HEK293 (cell line): Measurements from ENCODE around the gene RAC2.
A peak's percentile ranks its signal among the peaks of the same experiment; 100 is the strongest.

Experiments used
- CTCF ChIA-PET: fragments of 350-600 bp; formaldehyde crosslinking; extraction: SDS; loops from one replicate; lab custom pipeline; 2021; ENCODE audit warnings: antibody characterized with exemption; lab: Yijun Ruan, JAX
- POLR2A ChIA-PET: fragments of 300-600 bp; formaldehyde crosslinking; extraction: SDS; loops from one replicate; lab custom pipeline; 2020; ENCODE audit warnings: antibody characterized with exemption, inconsistent platforms; lab: Yijun Ruan, JAX
- H3K27ac ChIP-seq: fragments of 200-500 bp; sonication (Bioruptor generic); 2 replicates; pipeline ENCODE4 v1.5.1; 2014; ENCODE audit warnings: low read depth, low read length, control low read depth, inconsistent platforms; ENCODE audit errors: extremely low read depth
- H3K36me3 ChIP-seq, 2 experiments: fragments of 200-500 bp in 1 of 2; sonication (Bioruptor generic) in 1 of 2; 1 replicate in 1 of 2; 2 replicates in 1 of 2; pipeline ENCODE4 v1.5.1; 2014 to 2017; ENCODE audit warnings: inconsistent platforms in 2 of 2, low read length in 2 of 2; ENCODE audit not compliant: control insufficient read depth in 2 of 2, insufficient read depth in 1 of 2
- H3K4me1 ChIP-seq: fragments of 200-500 bp; sonication (Bioruptor generic); 2 replicates; pipeline ENCODE4 v1.5.1; 2014; ENCODE audit warnings: mild to moderate bottlenecking, low read length, inconsistent platforms; ENCODE audit not compliant: control insufficient read depth, insufficient read depth
- H3K4me3 ChIP-seq: 2 replicates; pipeline ENCODE4 v1.5.1; 2011; ENCODE audit warnings: low read depth, mild to moderate bottlenecking, control low read depth, low read length, moderate library complexity
- H3K9me3 ChIP-seq: fragments of 200-500 bp; sonication (Bioruptor generic); 2 replicates; pipeline ENCODE4 v1.5.1; 2014; ENCODE audit warnings: low read depth, low read length, inconsistent platforms; ENCODE audit not compliant: control insufficient read depth, insufficient read depth
- EGR2 ChIP-seq: fragments of 450-650 bp; formaldehyde crosslinking; IDR thresholded peaks from 2 replicates; pipeline ENCODE4 v1.5.1; 2016; ENCODE audit warnings: low read depth, missing biosample characterization, missing genetic modification characterization
- GLI2 ChIP-seq: fragments of 450-650 bp; formaldehyde crosslinking; IDR thresholded peaks from 2 replicates; pipeline ENCODE4; 2017; ENCODE audit warnings: missing biosample characterization, missing genetic modification characterization, low read depth, borderline replicate concordance
- GLIS2 ChIP-seq: fragments of 450-650 bp; formaldehyde crosslinking; IDR thresholded peaks from 2 replicates; pipeline ENCODE4 v1.5.1; 2016; ENCODE audit warnings: missing biosample characterization, missing genetic modification characterization
- MYNN ChIP-seq: fragments of 450-650 bp; formaldehyde crosslinking; IDR thresholded peaks from 2 replicates; pipeline ENCODE4 v1.5.1; 2016; ENCODE audit warnings: missing biosample characterization, missing genetic modification characterization, borderline replicate concordance
- MZF1 ChIP-seq: fragments of 450-650 bp; formaldehyde crosslinking; IDR thresholded peaks from 2 replicates; pipeline ENCODE4 v1.5.1; 2017; ENCODE audit warnings: missing biosample characterization, missing genetic modification characterization, borderline replicate concordance
- SCRT2 ChIP-seq: fragments of 450-650 bp; formaldehyde crosslinking; IDR thresholded peaks from 2 replicates; pipeline ENCODE4 v1.5.1; 2016; ENCODE audit warnings: missing biosample characterization, missing genetic modification characterization
- ZBTB20 ChIP-seq: fragments of 450-650 bp; formaldehyde crosslinking; IDR thresholded peaks from 2 replicates; pipeline ENCODE4 v1.5.1; 2016; ENCODE audit warnings: missing biosample characterization, missing genetic modification characterization
- ZBTB7A ChIP-seq: fragments of 450-650 bp; formaldehyde crosslinking; IDR thresholded peaks from 2 replicates; pipeline ENCODE4 v1.5.1; 2016; ENCODE audit warnings: low read depth, missing biosample characterization, missing genetic modification characterization
- ZFHX2 ChIP-seq: fragments of 450-650 bp; formaldehyde crosslinking; conservative IDR thresholded peaks from 2 replicates; pipeline ENCODE4 v1.5.1; 2016; ENCODE audit warnings: missing biosample characterization, missing genetic modification characterization
- ZFP3 ChIP-seq: fragments of 450-650 bp; formaldehyde crosslinking; IDR thresholded peaks from 2 replicates; pipeline ENCODE4 v1.5.1; 2016; ENCODE audit warnings: low read depth, missing biosample characterization, missing genetic modification characterization
- ZNF19 ChIP-seq: fragments of 450-650 bp; formaldehyde crosslinking; IDR thresholded peaks from 2 replicates; pipeline ENCODE4; 2016; ENCODE audit warnings: missing biosample characterization, missing genetic modification characterization, low read depth
- ZNF223 ChIP-seq: fragments of 450-650 bp; formaldehyde crosslinking; IDR thresholded peaks from 2 replicates; pipeline ENCODE4 v1.5.1; 2016; ENCODE audit warnings: missing biosample characterization, missing genetic modification characterization
- ZNF292 ChIP-seq: fragments of 450-650 bp; formaldehyde crosslinking; IDR thresholded peaks from 2 replicates; pipeline ENCODE4 v1.5.1; 2016; ENCODE audit warnings: low read depth, missing biosample characterization, missing genetic modification characterization, borderline replicate concordance
- ZNF37A ChIP-seq: fragments of 450-650 bp; IDR thresholded peaks from 2 replicates; pipeline ENCODE4 v1.5.1; 2018; ENCODE audit warnings: missing biosample characterization, missing genetic modification characterization
- ZNF513 ChIP-seq: fragments of 450-650 bp; IDR thresholded peaks from 2 replicates; pipeline ENCODE4 v1.5.1; 2018; ENCODE audit warnings: missing biosample characterization, missing genetic modification characterization
- ZNF596 ChIP-seq: fragments of 450-650 bp; IDR thresholded peaks from 2 replicates; pipeline ENCODE4 v1.5.0; 2018; ENCODE audit warnings: missing biosample characterization, mild to moderate bottlenecking, missing genetic modification characterization, moderate library complexity
- ZNF776 ChIP-seq: fragments of 450-650 bp; formaldehyde crosslinking; IDR thresholded peaks from 2 replicates; pipeline ENCODE4 v1.5.0; 2017; ENCODE audit warnings: missing biosample characterization, missing genetic modification characterization, borderline replicate concordance
- ZNF777 ChIP-seq: fragments of 450-650 bp; formaldehyde crosslinking; IDR thresholded peaks from 2 replicates; pipeline ENCODE4 v1.5.1; 2017; ENCODE audit warnings: missing biosample characterization, missing genetic modification characterization, borderline replicate concordance
- ZNF830 ChIP-seq: fragments of 450-650 bp; IDR thresholded peaks from 2 replicates; pipeline ENCODE4 v1.5.0; 2018; ENCODE audit warnings: missing biosample characterization, missing genetic modification characterization, low read depth, mild to moderate bottlenecking, moderate library complexity
- TF ChIP-seq, protein P1 (sequence below): fragments of 450-650 bp; formaldehyde crosslinking; IDR thresholded peaks from 2 replicates; pipeline ENCODE4 v1.5.1; 2017; ENCODE audit warnings: missing biosample characterization, missing genetic modification characterization
- TF ChIP-seq, protein P2 (sequence below): fragments of 450-650 bp; formaldehyde crosslinking; conservative IDR thresholded peaks from 2 replicates; pipeline ENCODE4 v1.5.1; 2016; ENCODE audit warnings: low read depth, missing biosample characterization, missing genetic modification characterization
- TF ChIP-seq, protein P3 (sequence below): fragments of 450-650 bp; formaldehyde crosslinking; IDR thresholded peaks from 2 replicates; pipeline ENCODE4 v1.5.0; 2017; ENCODE audit warnings: missing biosample characterization, missing genetic modification characterization, borderline replicate concordance

Gene RAC2

GRCh38 chr22:37242395-37242918 is 1.6 kb downstream of the RAC2 start (continued):
- TF ChIP-seq ZNF777 (tag by site-specific recombination) (no peak), ZFHX2 (tag by site-specific recombination) (0 out of 2 replicates have a peak, but pooled peaks have one; percentile 8)

- no peaks in the 10 kb centered on the region for H3K4me1 ChIP-seq
- POLR2A ChIA-PET: interaction anchor here (0.6 kb wide), 1 partner anchor 271 kb away, joined by 6 read pairs; no protein-coding TSS in a partner anchor
- H3K4me3 ChIP-seq: no peak overlapping the region
- no peaks in the 10 kb centered on the region for H3K36me3 ChIP-seq
- H3K27ac ChIP-seq: no peak overlapping the region
- TF ChIP-seq ZNF596 (no peak), ZNF37A (tag by site-specific recombination) (no peak), ZNF776 (tag by site-specific recombination) (no peak), ZFP3 (no peak), ZNF292 (tag by site-specific recombination) (no peak), EGR2 (tag by site-specific recombination) (0 out of 2 replicates have a peak, but pooled peaks have one; percentile 33), ZNF223 (tag by site-specific recombination) (no peak), ZBTB20 (tag by site-specific recombination) (no peak), MZF1 (tag by site-specific recombination) (no peak), MYNN (tag by site-specific recombination) (no peak), SCRT2 (tag by site-specific recombination) (0 out of 2 replicates have a peak, but pooled peaks have one; percentile 11), ZNF830 (tag by site-specific recombination) (no peak), ZNF513 (tag by site-specific recombination) (no peak), ZBTB7A (tag by site-specific recombination) (no peak), GLIS2 (tag by site-specific recombination) (peak; percentile 26; the same call in 1 of the 2 replicates), ZNF19 (no peak), GLI2 (tag by site-specific recombination) (no peak)
- TF ChIP-seq, protein P1, sequence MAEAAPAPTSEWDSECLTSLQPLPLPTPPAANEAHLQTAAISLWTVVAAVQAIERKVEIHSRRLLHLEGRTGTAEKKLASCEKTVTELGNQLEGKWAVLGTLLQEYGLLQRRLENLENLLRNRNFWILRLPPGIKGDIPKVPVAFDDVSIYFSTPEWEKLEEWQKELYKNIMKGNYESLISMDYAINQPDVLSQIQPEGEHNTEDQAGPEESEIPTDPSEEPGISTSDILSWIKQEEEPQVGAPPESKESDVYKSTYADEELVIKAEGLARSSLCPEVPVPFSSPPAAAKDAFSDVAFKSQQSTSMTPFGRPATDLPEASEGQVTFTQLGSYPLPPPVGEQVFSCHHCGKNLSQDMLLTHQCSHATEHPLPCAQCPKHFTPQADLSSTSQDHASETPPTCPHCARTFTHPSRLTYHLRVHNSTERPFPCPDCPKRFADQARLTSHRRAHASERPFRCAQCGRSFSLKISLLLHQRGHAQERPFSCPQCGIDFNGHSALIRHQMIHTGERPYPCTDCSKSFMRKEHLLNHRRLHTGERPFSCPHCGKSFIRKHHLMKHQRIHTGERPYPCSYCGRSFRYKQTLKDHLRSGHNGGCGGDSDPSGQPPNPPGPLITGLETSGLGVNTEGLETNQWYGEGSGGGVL (tag by site-specific recombination): no peak
- TF ChIP-seq, protein P2, sequence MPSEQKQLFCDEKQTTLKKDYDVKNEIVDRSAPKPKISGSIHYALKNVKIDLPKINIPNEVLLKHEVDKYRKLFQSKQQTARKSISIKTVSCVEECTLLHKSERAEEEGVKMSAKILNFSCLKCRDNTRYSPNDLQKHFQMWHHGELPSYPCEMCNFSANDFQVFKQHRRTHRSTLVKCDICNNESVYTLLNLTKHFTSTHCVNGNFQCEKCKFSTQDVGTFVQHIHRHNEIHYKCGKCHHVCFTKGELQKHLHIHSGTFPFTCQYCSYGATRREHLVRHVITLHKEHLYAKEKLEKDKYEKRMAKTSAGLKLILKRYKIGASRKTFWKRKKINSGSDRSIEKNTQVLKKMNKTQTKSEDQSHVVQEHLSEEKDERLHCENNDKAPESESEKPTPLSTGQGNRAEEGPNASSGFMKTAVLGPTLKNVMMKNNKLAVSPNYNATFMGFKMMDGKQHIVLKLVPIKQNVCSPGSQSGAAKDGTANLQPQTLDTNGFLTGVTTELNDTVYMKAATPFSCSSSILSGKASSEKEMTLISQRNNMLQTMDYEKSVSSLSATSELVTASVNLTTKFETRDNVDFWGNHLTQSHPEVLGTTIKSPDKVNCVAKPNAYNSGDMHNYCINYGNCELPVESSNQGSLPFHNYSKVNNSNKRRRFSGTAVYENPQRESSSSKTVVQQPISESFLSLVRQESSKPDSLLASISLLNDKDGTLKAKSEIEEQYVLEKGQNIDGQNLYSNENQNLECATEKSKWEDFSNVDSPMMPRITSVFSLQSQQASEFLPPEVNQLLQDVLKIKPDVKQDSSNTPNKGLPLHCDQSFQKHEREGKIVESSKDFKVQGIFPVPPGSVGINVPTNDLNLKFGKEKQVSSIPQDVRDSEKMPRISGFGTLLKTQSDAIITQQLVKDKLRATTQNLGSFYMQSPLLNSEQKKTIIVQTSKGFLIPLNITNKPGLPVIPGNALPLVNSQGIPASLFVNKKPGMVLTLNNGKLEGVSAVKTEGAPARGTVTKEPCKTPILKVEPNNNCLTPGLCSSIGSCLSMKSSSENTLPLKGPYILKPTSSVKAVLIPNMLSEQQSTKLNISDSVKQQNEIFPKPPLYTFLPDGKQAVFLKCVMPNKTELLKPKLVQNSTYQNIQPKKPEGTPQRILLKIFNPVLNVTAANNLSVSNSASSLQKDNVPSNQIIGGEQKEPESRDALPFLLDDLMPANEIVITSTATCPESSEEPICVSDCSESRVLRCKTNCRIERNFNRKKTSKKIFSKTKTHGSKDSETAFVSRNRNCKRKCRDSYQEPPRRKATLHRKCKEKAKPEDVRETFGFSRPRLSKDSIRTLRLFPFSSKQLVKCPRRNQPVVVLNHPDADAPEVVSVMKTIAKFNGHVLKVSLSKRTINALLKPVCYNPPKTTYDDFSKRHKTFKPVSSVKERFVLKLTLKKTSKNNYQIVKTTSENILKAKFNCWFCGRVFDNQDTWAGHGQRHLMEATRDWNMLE: no peak
- TF ChIP-seq, protein P3, sequence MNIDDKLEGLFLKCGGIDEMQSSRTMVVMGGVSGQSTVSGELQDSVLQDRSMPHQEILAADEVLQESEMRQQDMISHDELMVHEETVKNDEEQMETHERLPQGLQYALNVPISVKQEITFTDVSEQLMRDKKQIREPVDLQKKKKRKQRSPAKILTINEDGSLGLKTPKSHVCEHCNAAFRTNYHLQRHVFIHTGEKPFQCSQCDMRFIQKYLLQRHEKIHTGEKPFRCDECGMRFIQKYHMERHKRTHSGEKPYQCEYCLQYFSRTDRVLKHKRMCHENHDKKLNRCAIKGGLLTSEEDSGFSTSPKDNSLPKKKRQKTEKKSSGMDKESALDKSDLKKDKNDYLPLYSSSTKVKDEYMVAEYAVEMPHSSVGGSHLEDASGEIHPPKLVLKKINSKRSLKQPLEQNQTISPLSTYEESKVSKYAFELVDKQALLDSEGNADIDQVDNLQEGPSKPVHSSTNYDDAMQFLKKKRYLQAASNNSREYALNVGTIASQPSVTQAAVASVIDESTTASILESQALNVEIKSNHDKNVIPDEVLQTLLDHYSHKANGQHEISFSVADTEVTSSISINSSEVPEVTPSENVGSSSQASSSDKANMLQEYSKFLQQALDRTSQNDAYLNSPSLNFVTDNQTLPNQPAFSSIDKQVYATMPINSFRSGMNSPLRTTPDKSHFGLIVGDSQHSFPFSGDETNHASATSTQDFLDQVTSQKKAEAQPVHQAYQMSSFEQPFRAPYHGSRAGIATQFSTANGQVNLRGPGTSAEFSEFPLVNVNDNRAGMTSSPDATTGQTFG (tag by site-specific recombination): no peak
- CTCF ChIA-PET: interaction anchor here (1.0 to 7.8 kb wide), 3 partner anchors 11 to 42 kb away, joined by 3 to 68 read pairs (median 9); no protein-coding TSS in a partner anchor
- no peaks in the 10 kb centered on the region for H3K9me3 ChIP-seq
These were observed 2.5 kb downstream of the RAC2 start for GRCh38 chr22:37241351-37242142.
